H1 (cell line): ENCODE measurements around the gene HOXB4. TPM values are rescaled to one million over a fixed set of nuclear protein-coding genes. Genes with fewer than 3 reads are reported as not detected.

Source experiments
- ASH2L ChIP-seq: fragments of 200-600, 300-600 bp; sonication (generic); IDR thresholded peaks from one replicate; pipeline ENCODE4 v1.7.1; 2017; ENCODE audit warnings: low read length
- ATF2 ChIP-seq: IDR thresholded peaks from 2 replicates; pipeline ENCODE4 v1.6.1; 2012; ENCODE audit warnings: low read length, inconsistent platforms
- BACH1 ChIP-seq: IDR thresholded peaks from 2 replicates; pipeline ENCODE4 v1.6.1; 2012; ENCODE audit warnings: low read length, improper control_type of control experiment
- BRCA1 ChIP-seq: IDR thresholded peaks from 2 replicates; pipeline ENCODE4 v1.6.1; 2012; ENCODE audit warnings: low read depth, low read length, improper control_type of control experiment
- CBX5 ChIP-seq: fragments of 300-800, 300-1000 bp; sonication (generic); IDR thresholded peaks from 2 replicates; pipeline ENCODE4 v1.7.1; 2016; ENCODE audit warnings: antibody characterized with exemption, low read length, low read depth
- CBX8 ChIP-seq: fragments of 300-800, 300-1000 bp; sonication (generic); IDR thresholded peaks from 2 replicates; pipeline ENCODE4 v1.7.1; 2016; ENCODE audit warnings: low read depth, low read length, borderline replicate concordance
- CHD1 ChIP-seq: IDR thresholded peaks from 2 replicates; pipeline ENCODE4 v1.6.1; 2012; ENCODE audit warnings: low read depth, low read length, improper control_type of control experiment
- KDM1A ChIP-seq: fragments of 200-600, 300-600 bp; sonication (generic); IDR thresholded peaks from 2 replicates; pipeline ENCODE4 v1.7.1; 2016; ENCODE audit warnings: mild to moderate bottlenecking, low read length, borderline replicate concordance
- MAFK ChIP-seq: IDR thresholded peaks from 2 replicates; pipeline ENCODE4 v1.6.1; 2012; ENCODE audit warnings: low read depth, mild to moderate bottlenecking, improper control_type of control experiment, low read length
- PHF8 ChIP-seq: fragments of 200-600 bp; sonication (generic); conservative IDR thresholded peaks from 2 replicates; pipeline ENCODE4 v1.7.1; 2012; ENCODE audit warnings: low read depth, mild to moderate bottlenecking, inconsistent platforms, low read length, moderate library complexity
- POLR2A ChIP-seq, 2 experiments: IDR thresholded peaks; 1 replicate in 1 of 2; 2 replicates in 1 of 2; pipeline ENCODE4 v1.6.1; 2011; ENCODE audit warnings: low read depth in 2 of 2, low read length in 2 of 2, mild to moderate bottlenecking in 2 of 2; ENCODE audit errors: control extremely low read depth in 1 of 2
- RFX5 ChIP-seq: IDR thresholded peaks from 2 replicates; pipeline ENCODE4 v1.6.1; 2011; ENCODE audit warnings: low read depth, low read length, improper control_type of control experiment, borderline replicate concordance
- SIRT6 ChIP-seq: IDR thresholded peaks from one replicate; pipeline ENCODE4 v1.7.1; 2012; ENCODE audit warnings: low read length, inconsistent platforms
- SP4 ChIP-seq: IDR thresholded peaks from 2 replicates; pipeline ENCODE4 v1.6.1; 2012; ENCODE audit warnings: low read length, inconsistent platforms
- TAF1 ChIP-seq: IDR thresholded peaks from 2 replicates; pipeline ENCODE4 v1.6.1; 2011; ENCODE audit warnings: mild to moderate bottlenecking, low read depth, low read length
- TAF7 ChIP-seq: optimal IDR thresholded peaks from 2 replicates; pipeline ENCODE3; 2011; ENCODE audit warnings: low read depth, mild to moderate bottlenecking, inconsistent platforms, low read length, moderate library complexity, borderline replicate concordance
- polyA plus RNA-seq, 7 experiments: library from polyadenylated mRNA; depleted of rRNA in 3 of 7; stranded (reverse) in 5 of 7; unstranded in 2 of 7; fragments of >200 nt in 5 of 7; fragments of 200-250 nt in 2 of 7; gene quantifications; 1 replicate in 5 of 7; 2 replicates in 1 of 7; 4 replicates in 1 of 7; pipeline versions ENCODE4 v1.2.1 to v1.2.3, GENCODE V29; 2011 to 2013; ENCODE audit warnings: missing spikeins in 2 of 7, mixed read lengths in 2 of 7
- total RNA-seq: library from RNA; stranded (reverse); fragmentation: NEBNext Ultra II Directional; extraction: Animal tissue kit (Norgen Biotek cat#: 25700); gene quantifications from 2 replicates; pipeline ENCODE4 v1.2.1, GENCODE V29; 2021
- TF ChIP-seq, protein P1 (sequence below): IDR thresholded peaks from 2 replicates; pipeline ENCODE4 v1.6.1; 2011; ENCODE audit warnings: low read depth, mild to moderate bottlenecking, low read length; ENCODE audit not compliant: insufficient read depth

The HOXB4 gene
- total and polyA plus RNA-seq, 2 of the 8 experiments (the other 6 are each of a cell fraction or from before 2014, with no cell fraction given), result not detected

- TF ChIP-seq SP4, result no peak
- TF ChIP-seq CBX8, result no peak
- no peak for TF ChIP-seq ASH2L
- no peak for TF ChIP-seq TAF7
- no peak for TF ChIP-seq CBX5
- no peak for TF ChIP-seq BACH1
- TF ChIP-seq MAFK, result no peak
- TF ChIP-seq ATF2, result no peak
- no peak for TF ChIP-seq KDM1A
- TF ChIP-seq PHF8, result no peak
- TF ChIP-seq, protein P1, sequence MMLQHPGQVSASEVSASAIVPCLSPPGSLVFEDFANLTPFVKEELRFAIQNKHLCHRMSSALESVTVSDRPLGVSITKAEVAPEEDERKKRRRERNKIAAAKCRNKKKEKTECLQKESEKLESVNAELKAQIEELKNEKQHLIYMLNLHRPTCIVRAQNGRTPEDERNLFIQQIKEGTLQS, result no peak
- TF ChIP-seq CHD1, result no peak
- no peak for TF ChIP-seq SIRT6
- TF ChIP-seq BRCA1, result no peak
- no peak for TF ChIP-seq RFX5
- TF ChIP-seq TAF1, result no peak
- no peak for TF ChIP-seq POLR2A (IDR thresholded peaks at IDR 0.05; ENCODE audit: control extremely low read depth in 1 of 2, low read depth in 2 of 2, low read length in 2 of 2)
These were observed 15.8 kb upstream of the HOXB4 start (continued) for GRCh38 chr17:48593840-48594537.
